CD4-positive, alpha-beta T cell (primary cell): ENCODE data around the gene OCA2. TPM values are rescaled to one million over a fixed set of nuclear protein-coding genes. Genes with fewer than 3 reads are reported as not detected.

Source experiments
- ATAC-seq: fragments of 200-7000 bp; cut with Tn5 transposase; one replicate; pipeline ENCODE4 v1.10.0; 2022; ENCODE audit warnings: mild to moderate bottlenecking; ENCODE audit not compliant: poor library complexity
- CTCF ChIA-PET: fragments of 350-600 bp; sonication (Branson Sonifier 250); formaldehyde crosslinking; loops from one replicate; lab custom pipeline; 2021; ENCODE audit warnings: antibody characterized with exemption, inconsistent platforms; lab: Charles Lee
- POLR2A ChIA-PET: fragments of 350-600 bp; sonication (Branson Sonifier 250); formaldehyde crosslinking; loops from one replicate; lab custom pipeline; 2021; ENCODE audit warnings: antibody characterized with exemption, inconsistent platforms; lab: Charles Lee
- DNase-seq, 14 experiments: peaks; one replicate each; pipeline ENCODE4 v3.0.0-alpha.2; 2013 to 2020; ENCODE audit warnings: mixed read lengths in 2 of 14
- H3K27ac ChIP-seq, 2 donors: one replicate each; pipeline versions ENCODE4 v1.5.1 to v1.7.0; 2013; ENCODE audit warnings: low read length in 2 of 2, low read depth in 1 of 2, mild to moderate bottlenecking in 1 of 2
- H3K27me3 ChIP-seq, 2 experiments: 1 replicate in 1 of 2; 2 replicates in 1 of 2; pipeline versions ENCODE4 v1.6.1 to v1.7.0; 2013; ENCODE audit warnings: low read length in 2 of 2, control low read depth in 1 of 2, mild to moderate bottlenecking in 1 of 2, moderate library complexity in 1 of 2; ENCODE audit not compliant: insufficient read depth in 2 of 2, control insufficient read depth in 1 of 2
- H3K36me3 ChIP-seq: one replicate; pipeline ENCODE4 v1.6.1; 2013; ENCODE audit warnings: low read length, control low read depth; ENCODE audit not compliant: insufficient read depth
- H3K4me1 ChIP-seq: one replicate; pipeline ENCODE4 v1.6.1; 2013; ENCODE audit warnings: low read length, control low read depth; ENCODE audit not compliant: insufficient read depth
- H3K4me3 ChIP-seq: one replicate; pipeline ENCODE4 v1.5.1; 2013; ENCODE audit warnings: mild to moderate bottlenecking, low read length, moderate library complexity
- H3K9me3 ChIP-seq, 2 experiments: 1 replicate in 1 of 2; 2 replicates in 1 of 2; pipeline versions ENCODE4 v1.6.1 to v1.7.0; 2013; ENCODE audit warnings: low read length in 2 of 2, mild to moderate bottlenecking in 2 of 2, control low read depth in 1 of 2, moderate library complexity in 1 of 2; ENCODE audit not compliant: control insufficient read depth in 1 of 2, insufficient read depth in 1 of 2
- H3K27ac Mint-ChIP-seq: one replicate; pipeline ENCODE4 v1.8.0; 2020; ENCODE audit warnings: mixed read lengths
- H3K27me3 Mint-ChIP-seq: one replicate; pipeline ENCODE4 v1.8.0; 2021; ENCODE audit warnings: mixed read lengths
- H3K36me3 Mint-ChIP-seq: one replicate; pipeline ENCODE4 v1.8.0; 2021; ENCODE audit warnings: low read depth, mixed read lengths
- H3K4me1 Mint-ChIP-seq: one replicate; pipeline ENCODE4 v1.8.0; 2021; ENCODE audit warnings: low read depth, mixed read lengths
- H3K4me3 Mint-ChIP-seq: one replicate; pipeline ENCODE4 v1.8.0; 2020; ENCODE audit warnings: mild to moderate bottlenecking, mixed read lengths
- H3K9me3 Mint-ChIP-seq: one replicate; pipeline ENCODE4 v1.8.0; 2020; ENCODE audit warnings: mixed read lengths
- CTCF ChIP-seq: fragments of 200-600 bp; IDR thresholded peaks from one replicate; pipeline ENCODE4 v1.8.0; 2022; ENCODE audit warnings: antibody characterized with exemption, mild to moderate bottlenecking
- intact Hi-C, 2 experiments: fragments of 100-400 bp; cut with DNase I in 1 of 2; cut with micrococcal nuclease in 1 of 2; formaldehyde crosslinking; loops; one replicate each; pipeline versions ENCODE4 v1.15.1 to v1.9.0; 2023 to 2025; cut with DNase I, micrococcal nuclease
- total RNA-seq, 174 experiments: library from RNA in 2 of 174; stranded (reverse) in 2 of 174; gene quantifications; one replicate each; pipeline ENCODE4 v1.2.3 and lab custom pipeline; 2021 to 2026

Gene OCA2
- total RNA-seq, 2 experiments from 2014 or later = not detected

DNA sequence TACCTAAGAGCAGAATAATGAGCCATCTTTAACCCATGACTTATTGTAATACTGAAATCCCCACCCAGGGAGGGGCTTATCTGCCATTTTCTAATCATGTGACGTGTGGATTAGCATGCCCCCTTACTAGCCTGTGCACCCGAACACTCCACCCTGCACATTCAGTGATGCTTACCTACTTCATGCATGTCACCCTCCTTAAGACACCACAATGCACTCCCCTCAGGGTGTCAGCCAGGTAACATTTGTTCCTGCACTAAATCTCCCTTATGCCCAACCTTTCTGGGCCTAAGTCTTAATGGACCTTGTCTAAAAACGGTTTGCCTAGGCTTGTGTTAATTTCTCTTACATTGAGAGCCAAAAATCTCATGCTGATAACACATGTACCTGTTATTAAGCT is 336.6 kb downstream of the OCA2 start:
- Histone ChIP-seq H3K4me3 (no peak overlapping the region), H3K4me1 (no peaks in the 10 kb centered on the region), H3K27me3 (no peaks in the 10 kb centered on the region), H3K9me3 (peaks cover 0 to 12% of the 10 kb centered on the region in 2 experiments), H3K27ac (no peak overlapping the region), H3K36me3 (no peaks in the 10 kb centered on the region)
- Mint-ChIP-seq H3K4me3 (no peak overlapping the region), H3K27me3 (no peaks in the 10 kb centered on the region), H3K36me3 (no peaks in the 10 kb centered on the region), H3K9me3 (peaks cover 3% of the 10 kb centered on the region), H3K4me1 (no peaks in the 10 kb centered on the region), H3K27ac (no peak overlapping the region)
- intact Hi-C loops = no loop called here
- ChIA-PET POLR2A (no interaction called here), CTCF (no interaction called here)
- DNase-seq (no peak), ATAC-seq (no peak)
- no peak for TF ChIP-seq CTCF

DNA sequence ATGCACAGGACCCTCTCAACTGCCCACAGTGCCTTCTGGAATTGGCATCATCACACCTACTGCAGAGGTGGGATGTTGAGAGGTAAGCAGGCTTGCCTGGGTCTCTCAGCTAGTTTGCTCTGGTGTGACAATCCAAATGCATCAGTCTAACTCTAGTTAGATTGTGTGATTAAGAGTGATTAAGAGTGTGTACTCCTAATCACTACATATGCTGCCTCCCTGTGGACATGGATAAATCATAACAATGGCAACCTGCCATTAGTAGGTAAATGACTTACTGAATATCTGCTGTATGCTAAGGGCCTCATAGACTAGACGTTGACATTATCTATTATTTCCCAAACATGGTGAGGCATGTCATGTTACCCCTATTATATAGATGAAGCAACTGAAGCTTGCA is 342.1 kb downstream of the OCA2 start:
- TF ChIP-seq CTCF = no peak
- no peaks in the 10 kb centered on the region for H3K36me3 Mint-ChIP-seq
- POLR2A ChIA-PET = no interaction called here

GRCh38 chr15:27752691-27753090 is 346.4 kb downstream of the OCA2 start:
- H3K27me3 Mint-ChIP-seq = no peaks in the 10 kb centered on the region
- H3K4me3 Mint-ChIP-seq = no peak overlapping the region
- ATAC-seq (no peak), DNase-seq (no peak)
- ChIA-PET CTCF (no interaction called here), POLR2A (no interaction called here)
- intact Hi-C loops = no loop called here
- TF ChIP-seq CTCF = no peak
- Histone ChIP-seq H3K4me3 (no peak overlapping the region), H3K4me1 (no peaks in the 10 kb centered on the region), H3K36me3 (no peaks in the 10 kb centered on the region), H3K27me3 (no peaks in the 10 kb centered on the region), H3K9me3 (no peaks in the 10 kb centered on the region), H3K27ac (no peak overlapping the region)
- H3K9me3 Mint-ChIP-seq = no peaks in the 10 kb centered on the region
- H3K36me3 Mint-ChIP-seq = no peaks in the 10 kb centered on the region
- H3K27ac Mint-ChIP-seq = no peak overlapping the region
- no peaks in the 10 kb centered on the region for H3K4me1 Mint-ChIP-seq

More for the DNA sequence above, 342.1 kb downstream of the OCA2 start:
- H3K9me3 ChIP-seq = no peaks in the 10 kb centered on the region
- no peaks in the 10 kb centered on the region for H3K36me3 ChIP-seq
- H3K4me1 ChIP-seq = no peaks in the 10 kb centered on the region
- no peak overlapping the region for H3K4me3 Mint-ChIP-seq
- no peak overlapping the region for H3K27ac Mint-ChIP-seq
- ATAC-seq = no peak
- intact Hi-C loops = no loop called here
- CTCF ChIA-PET = no interaction called here
- H3K4me3 ChIP-seq = no peak overlapping the region
- H3K27me3 Mint-ChIP-seq = no peaks in the 10 kb centered on the region
- H3K27ac ChIP-seq = no peak overlapping the region
- DNase-seq = no peak
- H3K27me3 ChIP-seq = no peaks in the 10 kb centered on the region
- no peaks in the 10 kb centered on the region for H3K4me1 Mint-ChIP-seq
- no peaks in the 10 kb centered on the region for H3K9me3 Mint-ChIP-seq
